GM18873 (cell line): ENCODE measurements around the gene E2F7.
A peak's percentile ranks its signal among the peaks of the same experiment; 100 is the strongest.

Experiments
- ATAC-seq: cut with Tn5 transposase; IDR thresholded peaks from one replicate; pipeline ENCODE4 v1.9.1; 2021; ENCODE audit warnings: mild to moderate bottlenecking, moderate library complexity, moderate number of reproducible peaks; ENCODE audit not compliant: unreplicated experiment, low FRiP score

The E2F7 gene

DNA sequence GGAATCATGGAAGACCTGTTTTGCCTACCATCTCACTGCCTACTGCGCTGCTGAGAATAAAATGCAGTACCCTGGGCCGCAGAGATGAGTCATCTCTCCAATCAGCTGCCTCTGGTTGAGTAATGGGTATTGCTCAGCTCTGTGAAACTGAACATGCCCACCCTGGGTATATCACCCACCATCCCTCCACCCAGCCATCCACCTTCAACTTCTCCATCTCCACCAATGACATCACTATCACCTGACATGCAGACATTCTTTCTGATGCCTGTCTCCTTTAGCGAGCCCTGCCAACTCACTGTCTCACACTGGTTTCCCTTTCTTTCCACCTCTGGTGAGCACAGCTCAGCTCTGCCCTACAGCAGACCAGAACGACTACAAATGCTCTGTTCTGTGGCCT, 33.6 kb downstream of the E2F7 start:
- ATAC-seq: no peak

GRCh38 chr12:77025782-77026314, 39.5 kb downstream of the E2F7 start:
- no peak for ATAC-seq

GRCh38 chr12:77023501-77023900, 41.9 kb downstream of the E2F7 start:
- ATAC-seq: no peak

DNA sequence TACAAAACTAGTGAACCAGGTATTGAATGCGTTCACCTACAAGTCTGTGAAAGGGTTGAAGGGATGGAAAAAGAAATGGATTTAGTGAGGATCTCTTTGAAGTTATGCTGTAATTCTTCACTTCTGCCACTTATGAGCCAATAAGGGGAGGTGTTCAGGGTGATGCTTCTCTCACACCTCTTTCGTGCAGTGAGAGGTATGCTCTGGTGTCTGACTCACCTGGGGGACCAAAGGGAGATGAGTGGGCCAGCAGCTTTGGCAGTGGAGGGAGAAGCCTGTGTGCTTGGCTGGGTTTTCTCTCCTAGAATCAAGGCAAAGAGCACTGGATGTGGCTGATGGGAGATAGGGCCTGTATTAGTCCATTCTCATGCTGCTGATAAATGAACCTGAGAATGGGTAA, 45.4 kb downstream of the E2F7 start:
- no peak for ATAC-seq

- ATAC-seq: no peak
Measured at GRCh38 chr12:77016606-77017005, 48.8 kb downstream of the E2F7 start.

DNA sequence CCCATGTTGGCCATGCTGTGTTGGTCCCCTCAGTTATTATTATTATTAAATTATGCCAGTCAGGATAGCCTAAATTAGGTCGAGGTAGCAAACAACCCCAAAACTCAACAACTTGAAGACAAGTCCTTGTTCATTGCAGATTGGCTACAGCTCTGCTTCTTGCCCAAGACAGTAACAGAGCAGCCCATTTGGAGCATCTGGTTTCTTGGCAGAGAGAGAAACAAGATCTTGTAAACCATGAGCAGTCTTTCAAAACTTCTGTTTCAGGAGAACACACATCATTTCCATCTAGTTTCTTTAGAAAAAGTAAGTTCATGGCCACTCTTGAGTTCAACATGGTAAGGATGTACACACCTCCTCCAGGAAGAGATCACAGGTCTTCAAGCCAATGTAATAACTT, 52.3 kb downstream of the E2F7 start:
- ATAC-seq: no peak

GRCh38 chr12:77010691-77011548, 54.4 kb downstream of the E2F7 start:
- ATAC-seq: peak; percentile 86

DNA sequence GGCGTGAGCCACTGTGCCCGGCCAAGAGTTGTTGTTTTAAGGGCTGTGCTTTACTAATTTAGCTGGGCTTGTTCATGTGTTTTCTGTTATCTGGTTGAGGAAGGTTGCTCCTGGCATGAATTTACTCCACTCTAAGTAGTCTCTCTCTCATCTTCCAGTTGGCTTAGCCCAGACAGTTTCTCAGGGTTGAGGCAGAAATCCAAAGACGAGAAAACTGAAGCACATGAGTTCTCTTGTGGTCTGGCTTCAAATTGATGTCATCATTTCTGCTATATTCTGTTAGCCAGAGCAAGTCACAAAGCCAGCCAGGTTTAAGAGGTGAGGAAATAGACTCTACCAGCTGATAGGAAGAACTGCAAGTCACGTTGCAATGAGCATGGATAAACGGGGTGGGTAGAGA, 57.9 kb downstream of the E2F7 start:
- ATAC-seq: no peak

- ATAC-seq: no peak
Measured at GRCh38 chr12:77005611-77006098, 59.7 kb downstream of the E2F7 start.

GRCh38 chr12:77003914-77004313, 61.5 kb downstream of the E2F7 start:
- ATAC-seq: no peak

- ATAC-seq: no peak
Measured at GRCh38 chr12:77003246-77003645, 62.1 kb downstream of the E2F7 start.

DNA sequence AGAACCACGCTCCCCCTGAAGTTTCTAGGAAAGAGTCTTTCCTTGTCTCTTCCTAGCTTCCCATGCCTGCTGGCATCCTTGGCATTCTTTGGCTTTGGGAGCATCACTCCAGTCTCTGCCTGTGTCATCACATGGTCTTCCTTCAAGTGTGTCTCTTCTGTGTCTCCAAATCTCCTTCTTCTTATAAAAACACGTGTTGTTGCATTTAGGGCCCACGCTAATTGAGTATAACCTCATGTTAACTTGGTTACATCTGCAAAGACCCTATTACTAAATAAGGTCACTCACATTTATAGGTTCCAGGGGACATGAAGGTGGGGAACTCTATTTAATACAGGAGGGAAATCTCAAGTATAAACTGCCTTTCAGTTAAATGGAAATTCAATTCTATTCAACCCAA, 63.0 kb downstream of the E2F7 start:
- ATAC-seq: no peak

- no peak for ATAC-seq
Measured at GRCh38 chr12:77001276-77001675, 64.1 kb downstream of the E2F7 start.

- ATAC-seq: no peak
Measured at GRCh38 chr12:76998908-76999556, 66.3 kb downstream of the E2F7 start.

- no peak for ATAC-seq
Measured at GRCh38 chr12:76998386-76998785, 67.0 kb downstream of the E2F7 start.

- ATAC-seq: no peak
Measured at GRCh38 chr12:76997011-76997780, 68.2 kb downstream of the E2F7 start.

DNA sequence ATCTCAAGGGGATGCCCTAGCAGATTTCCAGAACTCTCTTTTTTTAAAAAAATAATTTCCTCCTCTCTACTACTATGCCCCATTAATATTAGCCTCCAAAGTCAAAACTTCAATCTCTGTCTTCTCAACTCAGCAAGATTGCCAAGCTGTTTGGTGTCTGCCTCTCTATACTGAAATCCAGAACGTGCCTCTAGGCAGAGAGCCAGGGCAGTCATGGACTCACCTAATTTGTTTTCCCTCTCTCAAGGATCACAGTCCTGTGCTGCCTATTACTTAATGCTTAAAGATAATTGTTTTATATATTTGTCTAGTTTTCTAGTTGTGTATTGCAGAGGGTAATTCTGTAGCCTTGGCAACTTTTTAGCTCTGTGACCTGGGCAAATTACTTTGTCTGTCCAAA, 74.7 kb downstream of the E2F7 start:
- no peak for ATAC-seq

DNA sequence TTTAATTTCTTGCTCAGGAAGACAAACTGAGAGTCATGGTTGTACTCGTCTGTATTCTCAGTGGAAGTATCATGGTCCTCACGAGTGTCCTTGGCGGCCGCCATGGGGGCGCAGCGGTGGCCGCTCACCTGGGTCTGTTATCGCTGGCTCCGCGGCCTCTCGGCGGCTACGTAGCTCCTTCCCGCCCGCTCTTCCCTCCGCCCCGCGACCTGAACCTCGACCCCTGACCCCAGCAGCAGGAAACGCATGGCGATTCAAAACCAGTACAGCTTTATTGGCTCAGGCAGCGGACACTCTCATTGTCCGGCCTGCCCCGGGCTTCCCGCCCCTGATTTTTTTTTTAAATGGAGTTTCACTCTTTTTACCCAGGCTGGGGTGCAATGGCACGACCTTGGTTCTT, 80.8 kb downstream of the E2F7 start:
- no peak for ATAC-seq

DNA sequence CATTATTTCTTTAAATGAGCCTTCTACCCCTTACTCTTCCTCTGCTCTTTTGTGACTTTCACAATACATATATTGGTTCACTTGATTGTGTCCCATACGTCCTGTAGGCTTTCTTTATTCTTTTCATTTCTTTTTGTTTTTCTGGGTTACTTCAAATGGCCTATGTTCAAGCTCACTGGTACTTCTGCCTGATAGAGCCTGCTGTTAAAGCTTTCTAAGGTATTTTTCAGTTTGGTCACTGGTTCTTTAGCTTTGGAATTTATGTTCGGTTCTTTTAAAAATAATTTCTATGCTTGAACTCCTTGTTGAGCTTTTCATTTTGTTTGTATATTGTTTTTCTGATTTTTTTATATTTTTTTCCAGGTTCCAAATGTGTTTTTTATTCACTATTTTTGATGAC, 81.9 kb downstream of the E2F7 start:
- ATAC-seq: no peak

- no peak for ATAC-seq
Measured at GRCh38 chr12:76980196-76980595, 85.2 kb downstream of the E2F7 start.
